ENCODE results near the gene SRBD1.

The SRBD1 gene

GRCh38 chr2:45418532-45418931, 192.5 kb downstream of the SRBD1 start:
- Histone ChIP-seq H3K79me2 (ENCODE audit: insufficient read depth, low read length) (no peaks in the 10 kb centered on the region), H3K27me3 (ENCODE audit: insufficient read depth, low read length, poor library complexity) (no peaks in the 10 kb centered on the region)
- ATAC-seq (ENCODE audit: insufficient read depth, low read depth) = no peak

GRCh38 chr2:45415534-45416123, 195.4 kb downstream of the SRBD1 start:
- Histone ChIP-seq H3K4me3 (ENCODE audit: low read depth in 1 of 2, low read length in 2 of 2) (no peak overlapping the region), H4K20me1 (ENCODE audit: insufficient read depth, low read length) (no peaks in the 10 kb centered on the region), H3K36me3 (ENCODE audit: insufficient read depth, low read length) (peaks cover 68% of the 10 kb centered on the region), H3K9me3 (ENCODE audit: insufficient read depth, low read length, severe bottlenecking) (no peaks in the 10 kb centered on the region), H3K27me3 (ENCODE audit: insufficient read depth, low read length, poor library complexity) (no peaks in the 10 kb centered on the region), H3K4me1 (ENCODE audit: insufficient read depth, low read length) (no peaks in the 10 kb centered on the region), H3K9ac (ENCODE audit: low read depth, low read length) (no peak overlapping the region), H3K79me2 (ENCODE audit: insufficient read depth, low read length) (no peaks in the 10 kb centered on the region), H3K27ac (ENCODE audit: low read length) (no peak overlapping the region), H2AFZ (ENCODE audit: low read depth, low read length) (no peak overlapping the region), H3K4me2 (ENCODE audit: insufficient read depth, low read length) (no peak overlapping the region)
- ATAC-seq (ENCODE audit: insufficient read depth, low read depth) = no peak
- TF ChIP-seq, protein P1, sequence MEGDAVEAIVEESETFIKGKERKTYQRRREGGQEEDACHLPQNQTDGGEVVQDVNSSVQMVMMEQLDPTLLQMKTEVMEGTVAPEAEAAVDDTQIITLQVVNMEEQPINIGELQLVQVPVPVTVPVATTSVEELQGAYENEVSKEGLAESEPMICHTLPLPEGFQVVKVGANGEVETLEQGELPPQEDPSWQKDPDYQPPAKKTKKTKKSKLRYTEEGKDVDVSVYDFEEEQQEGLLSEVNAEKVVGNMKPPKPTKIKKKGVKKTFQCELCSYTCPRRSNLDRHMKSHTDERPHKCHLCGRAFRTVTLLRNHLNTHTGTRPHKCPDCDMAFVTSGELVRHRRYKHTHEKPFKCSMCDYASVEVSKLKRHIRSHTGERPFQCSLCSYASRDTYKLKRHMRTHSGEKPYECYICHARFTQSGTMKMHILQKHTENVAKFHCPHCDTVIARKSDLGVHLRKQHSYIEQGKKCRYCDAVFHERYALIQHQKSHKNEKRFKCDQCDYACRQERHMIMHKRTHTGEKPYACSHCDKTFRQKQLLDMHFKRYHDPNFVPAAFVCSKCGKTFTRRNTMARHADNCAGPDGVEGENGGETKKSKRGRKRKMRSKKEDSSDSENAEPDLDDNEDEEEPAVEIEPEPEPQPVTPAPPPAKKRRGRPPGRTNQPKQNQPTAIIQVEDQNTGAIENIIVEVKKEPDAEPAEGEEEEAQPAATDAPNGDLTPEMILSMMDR (IDR thresholded peaks at IDR 0.05; ENCODE audit: borderline replicate concordance, extremely low read depth, low read length, poor library complexity, severe bottlenecking) = no peak
- no peak for TF ChIP-seq EZH2 (IDR thresholded peaks at IDR 0.05; ENCODE audit: borderline replicate concordance, low read depth, low read length, severe bottlenecking)
- no peak for DNase-seq

More at GRCh38 chr2:45418532-45418931, 192.5 kb downstream of the SRBD1 start:
- TF ChIP-seq, protein P1 (IDR thresholded peaks at IDR 0.05; ENCODE audit: borderline replicate concordance, extremely low read depth, low read length, poor library complexity, severe bottlenecking) = no peak
- TF ChIP-seq EZH2 (IDR thresholded peaks at IDR 0.05; ENCODE audit: borderline replicate concordance, low read depth, low read length, severe bottlenecking) = no peak
- no peak overlapping the region for H2AFZ ChIP-seq (ENCODE audit: low read depth, low read length)
- H3K4me3 ChIP-seq (ENCODE audit: low read depth in 1 of 2, low read length in 2 of 2) = no peak overlapping the region
- H3K36me3 ChIP-seq (ENCODE audit: insufficient read depth, low read length) = peaks cover 44% of the 10 kb centered on the region
- H3K9ac ChIP-seq (ENCODE audit: low read depth, low read length) = no peak overlapping the region
- DNase-seq = no peak
- no peaks in the 10 kb centered on the region for H3K9me3 ChIP-seq (ENCODE audit: insufficient read depth, low read length, severe bottlenecking)
- H3K27ac ChIP-seq (ENCODE audit: low read length) = no peak overlapping the region
- no peaks in the 10 kb centered on the region for H4K20me1 ChIP-seq (ENCODE audit: insufficient read depth, low read length)
- no peak overlapping the region for H3K4me2 ChIP-seq (ENCODE audit: insufficient read depth, low read length)
- H3K4me1 ChIP-seq (ENCODE audit: insufficient read depth, low read length) = no peaks in the 10 kb centered on the region

- no peak overlapping the region for H3K4me3 ChIP-seq (ENCODE audit: low read depth in 1 of 2, low read length in 2 of 2)
- TF ChIP-seq, protein P1 (IDR thresholded peaks at IDR 0.05; ENCODE audit: borderline replicate concordance, extremely low read depth, low read length, poor library complexity, severe bottlenecking) = no peak
- TF ChIP-seq EZH2 (IDR thresholded peaks at IDR 0.05; ENCODE audit: borderline replicate concordance, low read depth, low read length, severe bottlenecking) = no peak
- no peaks in the 10 kb centered on the region for H3K27me3 ChIP-seq (ENCODE audit: insufficient read depth, low read length, poor library complexity)
- no peak overlapping the region for H3K9ac ChIP-seq (ENCODE audit: low read depth, low read length)
- H3K4me1 ChIP-seq (ENCODE audit: insufficient read depth, low read length) = no peaks in the 10 kb centered on the region
- H3K36me3 ChIP-seq (ENCODE audit: insufficient read depth, low read length) = peaks cover 56% of the 10 kb centered on the region
- no peak overlapping the region for H3K27ac ChIP-seq (ENCODE audit: low read length)
- DNase-seq (no peak), ATAC-seq (ENCODE audit: insufficient read depth, low read depth) (no peak)
- no peak overlapping the region for H3K4me2 ChIP-seq (ENCODE audit: insufficient read depth, low read length)
- no peaks in the 10 kb centered on the region for H4K20me1 ChIP-seq (ENCODE audit: insufficient read depth, low read length)
- no peak overlapping the region for H2AFZ ChIP-seq (ENCODE audit: low read depth, low read length)
- no peaks in the 10 kb centered on the region for H3K79me2 ChIP-seq (ENCODE audit: insufficient read depth, low read length)
- no peaks in the 10 kb centered on the region for H3K9me3 ChIP-seq (ENCODE audit: insufficient read depth, low read length, severe bottlenecking)
Observed at GRCh38 chr2:45412754-45413379, 198.2 kb downstream of the SRBD1 start.
